ENCODE measurements around the gene FLYWCH2.

Gene FLYWCH2

GRCh38 chr16:2882650-2883457 lies at the start of gene FLYWCH2:
FLYWCH2 (plus strand) TSS chr16:2883215; CDS start chr16:2896450, 13,235 bp downstream.
- peak; percentile 96 for DNase-seq

- DNase-seq, result no peak
Observed at GRCh38 chr16:2833776-2834175, 49.2 kb upstream of the FLYWCH2 start.

GRCh38 chr16:2834968-2835367 lies 48.0 kb upstream of the FLYWCH2 start:
- DNase-seq, result no peak

- no peak for DNase-seq
Observed at GRCh38 chr16:2835638-2836493, 47.1 kb upstream of the FLYWCH2 start.

- DNase-seq, result no peak
Observed at GRCh38 chr16:2836646-2837508, 46.1 kb upstream of the FLYWCH2 start.

GRCh38 chr16:2838928-2839327 lies 44.1 kb upstream of the FLYWCH2 start:
- no peak for DNase-seq

GRCh38 chr16:2839650-2840450 lies 43.2 kb upstream of the FLYWCH2 start:
- no peak for DNase-seq

- no peak for DNase-seq
Observed at GRCh38 chr16:2840914-2841313, 42.1 kb upstream of the FLYWCH2 start.

- DNase-seq, result no peak
Observed at GRCh38 chr16:2841606-2842339, 41.2 kb upstream of the FLYWCH2 start.

- DNase-seq, result no peak
Observed at GRCh38 chr16:2842340-2843000, 40.5 kb upstream of the FLYWCH2 start.

GRCh38 chr16:2843526-2843925 lies 39.5 kb upstream of the FLYWCH2 start:
- DNase-seq, result no peak

- DNase-seq, result no peak
Observed at GRCh38 chr16:2845116-2845515, 37.9 kb upstream of the FLYWCH2 start.

- no peak for DNase-seq
Observed at GRCh38 chr16:2846511-2847310, 36.3 kb upstream of the FLYWCH2 start.

GRCh38 chr16:2848933-2849725 lies 33.9 kb upstream of the FLYWCH2 start:
- no peak for DNase-seq

GRCh38 chr16:2852003-2852730 lies 30.8 kb upstream of the FLYWCH2 start:
- no peak for DNase-seq

GRCh38 chr16:2852731-2853507 lies 30.1 kb upstream of the FLYWCH2 start:
- no peak for DNase-seq

GRCh38 chr16:2853531-2854073 lies 29.4 kb upstream of the FLYWCH2 start:
- no peak for DNase-seq

Data from NCI-H524 treated with DMSO at 0.1 percent for 48 hours (cell line).